NB4 (cell line): ENCODE data around the gene TRIM34.

ENCODE experiments used
- CTCF ChIP-seq: IDR thresholded peaks from one replicate; pipeline ENCODE4 v1.5.1; 2012; ENCODE audit warnings: low read depth, low read length
- POLR2A ChIP-seq: IDR thresholded peaks from 2 replicates; pipeline ENCODE4 v1.6.1; 2011; ENCODE audit warnings: mild to moderate bottlenecking; ENCODE audit not compliant: insufficient read length; ENCODE audit errors: extremely low read depth
- TF ChIP-seq, protein P1 (sequence below): IDR thresholded peaks from 2 replicates; pipeline ENCODE4 v1.6.1; 2011; ENCODE audit warnings: low read depth, low read length

DNA sequence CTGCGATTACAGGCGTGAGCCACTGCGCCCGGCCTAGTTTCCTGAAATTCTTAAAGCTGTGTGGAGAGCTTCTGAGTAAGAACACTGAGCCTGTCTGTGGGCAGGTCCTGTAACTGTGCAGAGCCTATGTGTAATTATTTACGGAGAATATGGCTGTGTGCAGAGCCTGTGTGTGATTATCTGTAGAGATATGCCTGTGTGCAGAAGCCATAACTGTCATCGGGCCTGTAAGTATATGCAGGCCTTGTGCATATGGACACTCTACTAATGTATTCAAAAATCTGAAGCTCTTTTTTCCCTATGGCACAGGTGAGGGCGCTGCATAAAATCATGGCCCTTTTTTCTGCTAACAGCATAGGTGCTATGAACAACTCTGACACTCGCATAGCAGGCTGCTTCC, 44.2 kb upstream of the TRIM34 start, which contains the start of gene OR52B6:
- no peak for TF ChIP-seq CTCF
- TF ChIP-seq POLR2A: no peak
- TF ChIP-seq, protein P1, sequence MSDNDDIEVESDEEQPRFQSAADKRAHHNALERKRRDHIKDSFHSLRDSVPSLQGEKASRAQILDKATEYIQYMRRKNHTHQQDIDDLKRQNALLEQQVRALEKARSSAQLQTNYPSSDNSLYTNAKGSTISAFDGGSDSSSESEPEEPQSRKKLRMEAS: no peak
